T-cell (primary cell): ENCODE measurements around the gene GTPBP3. TPM values are rescaled to one million over a fixed set of nuclear protein-coding genes. Genes with fewer than 3 reads are reported as not detected.

Experiments
- ATAC-seq, 4 experiments: fragments of 200-7000 bp in 3 of 4; fragments of 150-1000 bp in 1 of 4; cut with Tn5 transposase; replicated peaks in 1 of 4; 1 replicate in 3 of 4; 2 replicates in 1 of 4; pipeline ENCODE4 v1.10.0; 2021; ENCODE audit warnings: moderate library complexity in 3 of 4, mild to moderate bottlenecking in 2 of 4, moderate number of reproducible peaks in 1 of 4
- CTCF ChIA-PET, 2 donors: fragments of 300-600 bp; sonication (Branson Sonifier 250); formaldehyde crosslinking; loops; one replicate each; lab custom pipeline; 2022; ENCODE audit warnings: antibody characterized with exemption in 2 of 2; lab: Charles Lee
- POLR2A ChIA-PET, 2 donors: fragments of 300-600 bp; sonication (Branson Sonifier 250); formaldehyde crosslinking; loops; one replicate each; lab custom pipeline; 2022; ENCODE audit warnings: antibody characterized with exemption in 2 of 2; lab: Charles Lee
- DNase-seq, 35 experiments: peaks; one replicate each; pipeline versions ENCODE4 v3.0.0 to v3.0.0-alpha.2; 2013 to 2023
- H3K27ac ChIP-seq: one replicate; pipeline ENCODE4 v1.5.1; 2013; ENCODE audit warnings: low read length
- H3K27me3 ChIP-seq, 2 experiments: replicated peaks in 1 of 2; 1 replicate in 1 of 2; 2 replicates in 1 of 2; pipeline versions ENCODE4 v1.6.1 to v1.7.0; 2013; ENCODE audit warnings: low read length in 1 of 2, mixed read lengths in 1 of 2; ENCODE audit not compliant: control insufficient read depth in 2 of 2, insufficient read depth in 2 of 2; ENCODE audit errors: extremely low read depth in 1 of 2
- H3K36me3 ChIP-seq, 2 donors: 1 replicate in 1 of 2; 2 replicates in 1 of 2; pipeline versions ENCODE4 v1.6.1 to v1.7.0; 2013; ENCODE audit warnings: low read length in 1 of 2; ENCODE audit not compliant: control insufficient read depth in 2 of 2, insufficient read depth in 1 of 2; ENCODE audit errors: extremely low read depth in 1 of 2
- H3K4me1 ChIP-seq, 2 experiments: 1 replicate in 1 of 2; 2 replicates in 1 of 2; pipeline versions ENCODE4 v1.6.1 to v1.7.0; 2013; ENCODE audit warnings: low read length in 2 of 2, mixed read lengths in 1 of 2; ENCODE audit not compliant: insufficient read depth in 2 of 2, control insufficient read depth in 1 of 2; ENCODE audit errors: extremely low read depth in 1 of 2
- H3K4me3 ChIP-seq, 2 donors: 1 replicate in 1 of 2; 2 replicates in 1 of 2; pipeline versions ENCODE4 v1.5.1 to v1.7.0; 2013; ENCODE audit warnings: mild to moderate bottlenecking in 2 of 2, low read length in 1 of 2, moderate library complexity in 1 of 2; ENCODE audit not compliant: control insufficient read depth in 1 of 2; ENCODE audit errors: extremely low read depth in 1 of 2
- H3K9me3 ChIP-seq: 2 replicates; pipeline ENCODE4 v1.7.0; 2013
- H3K27ac Mint-ChIP-seq, 2 donors: one replicate each; pipeline ENCODE4 v1.8.0; 2020 to 2021; ENCODE audit warnings: mild to moderate bottlenecking in 2 of 2, mixed read lengths in 2 of 2
- H3K27me3 Mint-ChIP-seq, 2 donors: one replicate each; pipeline ENCODE4 v1.8.0; 2021 to 2022; ENCODE audit warnings: mixed read lengths in 2 of 2
- H3K36me3 Mint-ChIP-seq: one replicate; pipeline ENCODE4 v1.8.0; 2021; ENCODE audit warnings: mixed read lengths
- H3K4me1 Mint-ChIP-seq, 3 donors: one replicate each; pipeline ENCODE4 v1.8.0; 2020 to 2022; ENCODE audit warnings: mixed read lengths in 3 of 3, mild to moderate bottlenecking in 1 of 3
- H3K4me3 Mint-ChIP-seq, 3 donors: one replicate each; pipeline ENCODE4 v1.8.0; 2020 to 2022; ENCODE audit warnings: mild to moderate bottlenecking in 3 of 3, mixed read lengths in 3 of 3, moderate library complexity in 3 of 3
- H3K9me3 Mint-ChIP-seq, 3 donors: one replicate each; pipeline ENCODE4 v1.8.0; 2020 to 2022; ENCODE audit warnings: mixed read lengths in 3 of 3
- WGBS: methylation state at CpG from one replicate; pipeline ENCODE4 v1.1.5; 2013; ENCODE audit warnings: missing lambda C conversion rate; ENCODE audit not compliant: insufficient coverage; 5-methylcytosine and 5-hydroxymethylcytosine counted together
- total RNA-seq, 35 experiments: library from RNA in 6 of 35; stranded (reverse) in 6 of 35; fragments of 120-200 nt in 1 of 35; gene quantifications; one replicate each; pipeline versions ENCODE4 v1.2.1 to v1.2.4 and lab custom pipeline; 2013 to 2026

Gene GTPBP3
- total RNA-seq, 5 donors from 2014 or later (not counting 1 experiment from before 2014, with no cell fraction given), result 31.9 to 72.5 (median 65.7) TPM

- Histone ChIP-seq H3K36me3 (peaks cover 22 to 27% of the 10 kb centered on the region in 2 donors), H3K9me3 (no peaks in the 10 kb centered on the region), H3K27ac (no peak overlapping the region), H3K4me1 (peaks cover 0 to 19% of the 10 kb centered on the region in 2 experiments), H3K4me3 (no peak overlapping the region), H3K27me3 (no peaks in the 10 kb centered on the region)
- Mint-ChIP-seq H3K4me1 (peaks cover 4 to 12% (median 5%) of the 10 kb centered on the region in 3 donors), H3K36me3 (peaks cover 11% of the 10 kb centered on the region), H3K27me3 (no peaks in the 10 kb centered on the region), H3K27ac (peak overlapping the region in 1 of 2 donors; percentile 48), H3K4me3 (no peak overlapping the region), H3K9me3 (no peaks in the 10 kb centered on the region)
- ATAC-seq (no peak), DNase-seq (no peak)
- ChIA-PET POLR2A (no interaction called here), CTCF (no interaction called here)
- WGBS, result 97% methylated on average over 16 of the region's 19 CpGs
Observed at GRCh38 chr19:17321655-17322489, 15.5 kb upstream of the GTPBP3 start.

GRCh38 chr19:17322854-17323253 lies 14.5 kb upstream of the GTPBP3 start:
- H3K27ac Mint-ChIP-seq, result no peak overlapping the region
- no peaks in the 10 kb centered on the region for H3K27me3 ChIP-seq
- no peak overlapping the region for H3K27ac ChIP-seq
- H3K36me3 Mint-ChIP-seq, result peaks cover 11% of the 10 kb centered on the region
- H3K4me3 Mint-ChIP-seq, result peak overlapping the region in 2 of 3 donors; percentile 25 to 61
- H3K4me3 ChIP-seq, result no peak overlapping the region
- H3K36me3 ChIP-seq, result peaks cover 22 to 27% of the 10 kb centered on the region in 2 donors
- WGBS, result 80% methylated on average over 1 of the region's 10 CpGs
- DNase-seq (no peak), ATAC-seq (no peak)
- H3K4me1 Mint-ChIP-seq, result peaks cover 4 to 12% (median 7%) of the 10 kb centered on the region in 3 donors
- peaks cover 0 to 15% of the 10 kb centered on the region in 2 experiments for H3K4me1 ChIP-seq
- no peaks in the 10 kb centered on the region for H3K9me3 ChIP-seq
- ChIA-PET CTCF (no interaction called here), POLR2A (no interaction called here)
- no peaks in the 10 kb centered on the region for H3K27me3 Mint-ChIP-seq
- no peaks in the 10 kb centered on the region for H3K9me3 Mint-ChIP-seq

- H3K27ac Mint-ChIP-seq, result no peak overlapping the region
- peaks cover 2 to 19% of the 10 kb centered on the region in 2 experiments for H3K4me1 ChIP-seq
- CTCF ChIA-PET, result no interaction called here
- POLR2A ChIA-PET, result no interaction called here
- peaks cover 22 to 27% of the 10 kb centered on the region in 2 donors for H3K36me3 ChIP-seq
- no peaks in the 10 kb centered on the region for H3K9me3 Mint-ChIP-seq
- peak in 1 of 4 experiments; percentile 4 for ATAC-seq
- no peaks in the 10 kb centered on the region for H3K9me3 ChIP-seq
- peak overlapping the region in 2 of 3 donors; percentile 25 to 61 for H3K4me3 Mint-ChIP-seq
- H3K27ac ChIP-seq, result no peak overlapping the region
- H3K36me3 Mint-ChIP-seq, result peaks cover 11% of the 10 kb centered on the region
- peaks cover 4 to 12% (median 7%) of the 10 kb centered on the region in 3 donors for H3K4me1 Mint-ChIP-seq
- no peaks in the 10 kb centered on the region for H3K27me3 ChIP-seq
- no peaks in the 10 kb centered on the region for H3K27me3 Mint-ChIP-seq
- WGBS, result 27% methylated on average over 51 of the region's 56 CpGs
- DNase-seq, result no peak
- no peak overlapping the region for H3K4me3 ChIP-seq
Observed at GRCh38 chr19:17323300-17323963, 13.9 kb upstream of the GTPBP3 start.

- H3K36me3 Mint-ChIP-seq, result peaks cover 11% of the 10 kb centered on the region
- Histone ChIP-seq H3K27ac (no peak overlapping the region), H3K9me3 (no peaks in the 10 kb centered on the region), H3K4me3 (no peak overlapping the region), H3K36me3 (peaks cover 20 to 24% of the 10 kb centered on the region in 2 donors), H3K27me3 (no peaks in the 10 kb centered on the region), H3K4me1 (peaks cover 2 to 21% of the 10 kb centered on the region in 2 experiments)
- H3K27me3 Mint-ChIP-seq, result no peaks in the 10 kb centered on the region
- H3K27ac Mint-ChIP-seq, result no peak overlapping the region
- CTCF ChIA-PET, result no interaction called here
- H3K4me3 Mint-ChIP-seq, result no peak overlapping the region
- POLR2A ChIA-PET, result no interaction called here
- DNase-seq (peak in 3 of 35 experiments; percentile 20 to 33 (median 23)), ATAC-seq (peak; percentile 11 to 21 (median 19))
- H3K9me3 Mint-ChIP-seq, result no peaks in the 10 kb centered on the region
- 50% methylated on average over 7 of the region's 7 CpGs for WGBS
- H3K4me1 Mint-ChIP-seq, result peaks cover 4 to 12% (median 8%) of the 10 kb centered on the region in 3 donors
Observed at GRCh38 chr19:17323964-17324332, 13.4 kb upstream of the GTPBP3 start.

GRCh38 chr19:17324357-17325114 lies 12.8 kb upstream of the GTPBP3 start:
- Histone ChIP-seq H3K27ac (no peak overlapping the region), H3K9me3 (no peaks in the 10 kb centered on the region), H3K4me3 (no peak overlapping the region), H3K36me3 (peaks cover 15 to 20% of the 10 kb centered on the region in 2 donors), H3K4me1 (peaks cover 2 to 26% of the 10 kb centered on the region in 2 experiments), H3K27me3 (peaks cover 0 to 2% of the 10 kb centered on the region in 2 experiments)
- ATAC-seq (no peak), DNase-seq (no peak)
- Mint-ChIP-seq H3K4me1 (peaks cover 4 to 12% (median 11%) of the 10 kb centered on the region in 3 donors), H3K9me3 (no peaks in the 10 kb centered on the region), H3K4me3 (no peak overlapping the region), H3K36me3 (peaks cover 11% of the 10 kb centered on the region), H3K27ac (no peak overlapping the region), H3K27me3 (no peaks in the 10 kb centered on the region)
- WGBS, result 91% methylated on average over 28 of the region's 28 CpGs
- ChIA-PET POLR2A (no interaction called here), CTCF (no interaction called here)

GRCh38 chr19:17325133-17325532 lies 12.2 kb upstream of the GTPBP3 start:
- peaks cover 0 to 7% of the 10 kb centered on the region in 2 experiments for H3K27me3 ChIP-seq
- H3K9me3 ChIP-seq, result no peaks in the 10 kb centered on the region
- H3K4me3 ChIP-seq, result no peak overlapping the region
- H3K9me3 Mint-ChIP-seq, result no peaks in the 10 kb centered on the region
- DNase-seq, result no peak
- ATAC-seq, result no peak
- no peaks in the 10 kb centered on the region for H3K27me3 Mint-ChIP-seq
- POLR2A ChIA-PET, result no interaction called here
- H3K4me1 ChIP-seq, result peaks cover 2 to 32% of the 10 kb centered on the region in 2 experiments
- CTCF ChIA-PET, result no interaction called here
- H3K36me3 Mint-ChIP-seq, result peaks cover 9% of the 10 kb centered on the region
- H3K27ac Mint-ChIP-seq, result no peak overlapping the region
- peaks cover 9 to 16% (median 12%) of the 10 kb centered on the region in 3 donors for H3K4me1 Mint-ChIP-seq
- no peak overlapping the region for H3K27ac ChIP-seq
- H3K36me3 ChIP-seq, result peaks cover 9 to 20% of the 10 kb centered on the region in 2 donors
- H3K4me3 Mint-ChIP-seq, result no peak overlapping the region
- 96% methylated on average over 15 of the region's 20 CpGs for WGBS
